K562 (cell line): ENCODE data around the gene ELMO1. TPM values are rescaled to one million over a fixed set of nuclear protein-coding genes. Genes with fewer than 3 reads are reported as not detected.
A peak's percentile ranks its signal among the peaks of the same experiment; 100 is the strongest.

Experiments used
- ATAC-seq: fragments of 200-7000 bp; cut with Tn5 transposase; 3 replicates; pipeline ENCODE4 v1.9.1; 2020; ENCODE audit warnings: moderate library complexity
- BruUV-seq: library from RNA; stranded (reverse); fragments of 400-500 nt; replicated peaks from 2 replicates; lab custom pipeline; 2021; lab: Mats Ljungman, UMichigan
- CTCF ChIA-PET: fragments of 300-600 bp; formaldehyde crosslinking; extraction: SDS; loops from one replicate; lab custom pipeline; 2021; ENCODE audit warnings: low intra/inter-chr PET ratio; lab: Yijun Ruan, JAX
- POLR2A ChIA-PET: fragments of 300-600, 350-650 bp; sonication (Branson Sonifier 250); formaldehyde crosslinking; extraction: SDS; loops from one replicate; lab custom pipeline; 2021; ENCODE audit warnings: antibody characterized with exemption, inconsistent platforms; lab: Yijun Ruan, JAX
- DNase-seq, 4 experiments: peaks; one replicate each; pipeline versions ENCODE4 v3.0.0 to v3.0.0-alpha.2; 2011 to 2018; ENCODE audit warnings: low spot score in 3 of 4, mixed read lengths in 3 of 4; ENCODE audit errors: extremely low read depth in 1 of 4
- FAIRE-seq: peaks from 2 replicates; lab custom pipeline; 2011; peaks lifted over from hg19 to GRCh38; lab: Jason Lieb, UNC
- H2AFZ ChIP-seq: 2 replicates; pipeline ENCODE4 v1.6.0; 2011; ENCODE audit warnings: low read depth, low read length, control low read depth, inconsistent platforms
- H3K27ac ChIP-seq: fragments of 200-600 bp; 3 replicates; pipeline ENCODE4 v1.8.0; 2011; ENCODE audit warnings: low read depth, mild to moderate bottlenecking, control low read depth, inconsistent platforms, low read length, moderate library complexity, mixed read lengths; ENCODE audit errors: extremely low read depth
- H3K27me3 ChIP-seq, 2 experiments: fragments of 300-600 bp in 1 of 2; 2 replicates in 1 of 2; 3 replicates in 1 of 2; pipeline versions ENCODE4 v1.6.0 to v1.8.0; 2011; ENCODE audit warnings: inconsistent platforms in 2 of 2, low read length in 2 of 2, mild to moderate bottlenecking in 1 of 2, mixed read lengths in 1 of 2, moderate library complexity in 1 of 2; ENCODE audit not compliant: control insufficient read depth in 2 of 2, insufficient read depth in 2 of 2
- H3K36me3 ChIP-seq: fragments of 300-600 bp; 3 replicates; pipeline ENCODE4 v1.8.0; 2011; ENCODE audit warnings: mild to moderate bottlenecking, low read length, inconsistent platforms; ENCODE audit not compliant: control insufficient read depth, insufficient read depth
- H3K4me1 ChIP-seq, 2 experiments: fragments of 200-600 bp in 1 of 2; replicated peaks in 1 of 2; 2 replicates in 1 of 2; 3 replicates in 1 of 2; pipeline versions ENCODE4 v1.5.1 to v1.8.0; 2011; ENCODE audit warnings: inconsistent platforms in 2 of 2, low read length in 2 of 2, mild to moderate bottlenecking in 1 of 2, mixed read lengths in 1 of 2, moderate library complexity in 1 of 2; ENCODE audit not compliant: control insufficient read depth in 2 of 2, insufficient read depth in 2 of 2
- H3K4me2 ChIP-seq: 2 replicates; pipeline ENCODE4 v1.6.1; 2011; ENCODE audit warnings: low read length, control low read depth, inconsistent platforms, mixed read lengths; ENCODE audit not compliant: insufficient read depth
- H3K4me3 ChIP-seq: fragments of 200-600 bp; sonication (generic), shearing (Covaris generic); 2 replicates; pipeline ENCODE4 v1.5.1; 2016; ENCODE audit warnings: control low read depth, inconsistent platforms
- H3K79me2 ChIP-seq: fragments of 200-600 bp; 3 replicates; pipeline ENCODE4 v1.8.0; 2011; ENCODE audit warnings: low read length, inconsistent platforms; ENCODE audit not compliant: control insufficient read depth, insufficient read depth
- H3K9ac ChIP-seq, 2 experiments: 2 replicates each; pipeline versions ENCODE4 v1.6.0 to v1.6.1; 2011; ENCODE audit warnings: low read depth in 2 of 2, low read length in 2 of 2, control low read depth in 1 of 2, inconsistent platforms in 1 of 2, mild to moderate bottlenecking in 1 of 2, mixed read lengths in 1 of 2; ENCODE audit not compliant: insufficient read depth in 1 of 2
- H3K9me1 ChIP-seq: one replicate; pipeline ENCODE4 v1.6.0; 2011; ENCODE audit warnings: inconsistent platforms, mild to moderate bottlenecking, low read length, moderate library complexity; ENCODE audit not compliant: control insufficient read depth, insufficient read depth
- H3K9me3 ChIP-seq: replicated peaks from 2 replicates; pipeline ENCODE4 v1.5.1; 2011; ENCODE audit warnings: low read depth, low read length, inconsistent platforms; ENCODE audit not compliant: control insufficient read depth, insufficient read depth
- H4K20me1 ChIP-seq: replicated peaks from 2 replicates; pipeline ENCODE4 v1.6.1; 2011; ENCODE audit warnings: low read length, inconsistent platforms, mixed read lengths; ENCODE audit not compliant: control insufficient read depth, insufficient read depth
- ARNT ChIP-seq, 2 experiments: fragments of 450-650 bp; IDR thresholded peaks; 2 replicates each; pipeline ENCODE4 v1.6.1; 2016; ENCODE audit warnings: mild to moderate bottlenecking in 1 of 2
- BMI1 ChIP-seq: fragments of 150-350 bp; IDR thresholded peaks from 2 replicates; pipeline ENCODE4 v1.6.1; 2014; ENCODE audit warnings: low read length
- CTCF ChIP-seq, 3 experiments: IDR thresholded peaks in 2 of 3; conservative IDR thresholded peaks in 1 of 3; 2 replicates each; pipeline ENCODE4 v1.5.1; 2011 to 2012; ENCODE audit warnings: low read length in 3 of 3, mild to moderate bottlenecking in 3 of 3, control low read depth in 2 of 3, improper control_type of control experiment in 1 of 3, inconsistent platforms in 1 of 3, low read depth in 1 of 3, mixed read lengths in 1 of 3, moderate library complexity in 1 of 3; ENCODE audit not compliant: insufficient read depth in 2 of 3
- GABPB2 ChIP-seq: fragments of 250-450 bp; sonication (Bioruptor Pico); conservative IDR thresholded peaks from 2 replicates; pipeline ENCODE4 v1.5.1; 2021; ENCODE audit warnings: mild to moderate bottlenecking
- GATA2 ChIP-seq: sonication (generic); formaldehyde crosslinking; IDR thresholded peaks from 2 replicates; pipeline ENCODE4 v1.4.0; 2020; ENCODE audit warnings: mild to moderate bottlenecking, missing genetic modification reagents
- TAL1 ChIP-seq: fragments of 450-650 bp; IDR thresholded peaks from 2 replicates; pipeline ENCODE4 v1.6.1; 2016; ENCODE audit warnings: mild to moderate bottlenecking
- USF2 ChIP-seq: sonication (generic); formaldehyde crosslinking; IDR thresholded peaks from 2 replicates; pipeline ENCODE4 v1.5.0; 2020; ENCODE audit warnings: missing genetic modification reagents
- ZEB2 ChIP-seq: fragments of 450-650 bp; IDR thresholded peaks from 2 replicates; pipeline ENCODE4 v1.6.1; 2016
- ZSCAN32 ChIP-seq: fragments of 450-650 bp; formaldehyde crosslinking; IDR thresholded peaks from 2 replicates; pipeline ENCODE4 v1.4.0; 2020; ENCODE audit warnings: mild to moderate bottlenecking, moderate library complexity
- WGBS: fragments of 100-300 bp; shearing (Covaris generic); methylation state at CpG from one replicate; pipeline ENCODE4 v1.1.6; 2016; ENCODE audit warnings: low coverage, mixed read lengths; ENCODE audit not compliant: insufficient coverage; ENCODE audit errors: missing lambda C conversion rate; 5-methylcytosine and 5-hydroxymethylcytosine counted together
- in situ Hi-C: fragments of 300-500 bp; cut with MboI; formaldehyde crosslinking; loops from 4 replicates; pipeline ENCODE4 v1.15.0; 2018; ENCODE audit warnings: inconsistent platforms, mixed read lengths
- intact Hi-C: fragments of 100-400 bp; cut with micrococcal nuclease; formaldehyde crosslinking; loops from 2 replicates; pipeline ENCODE4 v1.14.2; 2022
- polyA plus RNA-seq, 8 experiments: library from polyadenylated mRNA; depleted of rRNA in 4 of 8; stranded (reverse) in 5 of 8; unstranded in 3 of 8; fragments of >200 nt; fragmentation: Nextera tagmentation in 2 of 8; fragmentation: Illumina TruSeq in 1 of 8; extraction: Ambion mirVana in 2 of 8; extraction: Trizol in 1 of 8; gene quantifications; 2 replicates each; pipeline versions ENCODE4 v1.2.1 to v1.2.3, GENCODE V29; 2011 to 2014; ENCODE audit warnings: inconsistent platforms in 1 of 8, missing spikeins in 1 of 8
- total RNA-seq, 7 experiments: library from RNA; depleted of rRNA in 6 of 7; stranded (reverse); fragments of >200 nt in 6 of 7; fragmentation: Illumina TruSeq in 2 of 7; extraction: Trizol in 2 of 7; gene quantifications; 2 replicates each; pipeline versions ENCODE4 v1.2.1 to v1.2.3, GENCODE V29; 2011 to 2021; ENCODE audit warnings: low replicate concordance in 1 of 7

The ELMO1 gene
- total and polyA plus RNA-seq, 9 of the 15 experiments (the other 6 are each of a cell fraction or from before 2014, with no cell fraction given): 0.36 to 7.2 (median 3.6) TPM

GRCh38 chr7:37097983-37098382 lies 350.7 kb downstream of the ELMO1 start:
- in situ Hi-C loops: no loop called here
- POLR2A ChIA-PET: interaction anchor here (1.0 kb wide), 1 partner anchor 18 kb away, joined by 3 read pairs; no protein-coding TSS in a partner anchor
- H4K20me1 ChIP-seq: no peaks in the 10 kb centered on the region

GRCh38 chr7:37097276-37097675 lies 351.4 kb downstream of the ELMO1 start:
- no peak overlapping the region for H3K9ac ChIP-seq
- H3K4me1 ChIP-seq: no peaks in the 10 kb centered on the region
- H2AFZ ChIP-seq: no peak overlapping the region
- ChIA-PET POLR2A (interaction anchor here (1.0 kb wide), 1 partner anchor 19 kb away, joined by 3 read pairs; no protein-coding TSS in a partner anchor), CTCF (no interaction called here)
- H3K4me2 ChIP-seq: no peak overlapping the region
- DNase-seq: peak in 1 of 4 experiments; percentile 5
- H3K79me2 ChIP-seq: no peaks in the 10 kb centered on the region
- H3K36me3 ChIP-seq: no peaks in the 10 kb centered on the region
- no peak overlapping the region for H3K4me3 ChIP-seq
- intact Hi-C loops (loop anchor here (1.0 to 5.0 kb wide), 2 partner anchors 85 to 100 kb away; no protein-coding TSS in a partner anchor), in situ Hi-C loops (no loop called here)
- no peaks in the 10 kb centered on the region for H3K27me3 ChIP-seq
- no peaks in the 10 kb centered on the region for H3K9me1 ChIP-seq
- 0% methylated on average over 7 of the region's 8 CpGs for WGBS
- H3K27ac ChIP-seq: no peak overlapping the region
- BruUV-seq: no TSS peak
- no peaks in the 10 kb centered on the region for H3K9me3 ChIP-seq
- no peaks in the 10 kb centered on the region for H4K20me1 ChIP-seq
- ATAC-seq: no peak
- FAIRE-seq: peak; percentile 58
- TF ChIP-seq BMI1 (no peak), USF2 (CRISPR knock-in tag) (no peak), ARNT (IDR thresholded peaks at IDR 0.05) (no peak), CTCF (IDR thresholded peaks at IDR 0.05 in 2 of 3, conservative IDR thresholded peaks at IDR 0.05 in 1 of 3; ENCODE audit: insufficient read depth in 2 of 3, low read depth in 1 of 3, low read length in 3 of 3) (peak; percentile 13 to 37 (median 29); a peak in 2 of 6 replicates)

More at GRCh38 chr7:37097983-37098382, 350.7 kb downstream of the ELMO1 start:
- Histone ChIP-seq H3K27ac (no peak overlapping the region), H2AFZ (no peak overlapping the region), H3K4me1 (no peaks in the 10 kb centered on the region), H3K9me1 (no peaks in the 10 kb centered on the region), H3K4me2 (no peak overlapping the region), H3K9ac (no peak overlapping the region), H3K27me3 (no peaks in the 10 kb centered on the region), H3K79me2 (no peaks in the 10 kb centered on the region), H3K36me3 (no peaks in the 10 kb centered on the region), H3K4me3 (no peak overlapping the region), H3K9me3 (no peaks in the 10 kb centered on the region)
- WGBS: 0% methylated on average over 1 of the region's 1 CpG
- TF ChIP-seq ZSCAN32 (CRISPR knock-in tag) (no peak), TAL1 (no peak), GABPB2 (CRISPR knock-in tag) (no peak), GATA2 (no peak), ZEB2 (no peak)
- no peak for DNase-seq
- FAIRE-seq: no peak
- CTCF ChIA-PET: no interaction called here
- intact Hi-C loops: loop anchor here (1.0 to 5.0 kb wide), 2 partner anchors 84 to 99 kb away; no protein-coding TSS in a partner anchor
- no peak for ATAC-seq
- BruUV-seq: no TSS peak
